SJCRH30 (cell line): Measurements from ENCODE around the gene AKR1C2. TPM values are rescaled to one million over a fixed set of nuclear protein-coding genes. Genes with fewer than 3 reads are reported as not detected.
"Not testable (repeated sequence)": the region's sequence is repeated elsewhere in the genome, so short reads cannot be mapped to it uniquely, and the experiment has no call there.

Experiments
- DNase-seq, 2 experiments: peaks; one replicate each; pipeline ENCODE4 v3.0.0-alpha.2; 2015 to 2020
- H3K27ac ChIP-seq: fragments of 250-450 bp; sonication (Bioruptor Pico); 2 replicates; pipeline ENCODE4 v1.5.1; 2020; ENCODE audit warnings: mild to moderate bottlenecking, moderate library complexity
- H3K27me3 ChIP-seq: fragments of 250-450 bp; sonication (Bioruptor Pico); 2 replicates; pipeline ENCODE4 v1.5.1; 2020; ENCODE audit warnings: mild to moderate bottlenecking, moderate library complexity
- H3K36me3 ChIP-seq: fragments of 250-450 bp; sonication (Bioruptor Pico); 2 replicates; pipeline ENCODE4 v1.5.1; 2020; ENCODE audit warnings: mild to moderate bottlenecking, moderate library complexity
- H3K4me1 ChIP-seq: fragments of 250-450 bp; sonication (Bioruptor Pico); 2 replicates; pipeline ENCODE4 v1.5.1; 2020; ENCODE audit warnings: mild to moderate bottlenecking, moderate library complexity
- H3K4me3 ChIP-seq: fragments of 250-450 bp; sonication (Bioruptor Pico); 2 replicates; pipeline ENCODE4 v1.5.1; 2020; ENCODE audit warnings: mild to moderate bottlenecking, moderate library complexity
- H3K9me3 ChIP-seq: fragments of 250-450 bp; sonication (Bioruptor Pico); replicated peaks from 2 replicates; pipeline ENCODE4 v1.5.1; 2020; ENCODE audit warnings: mild to moderate bottlenecking, moderate library complexity
- total RNA-seq: library from RNA; depleted of rRNA; stranded (reverse); fragments of >200 nt; shearing (Covaris generic); gene quantifications from 2 replicates; pipeline ENCODE4 v1.2.3, GENCODE V29; 2014

The AKR1C2 gene
- total RNA-seq, 1 experiment from 2014 or later, result 3.0 TPM

DNA sequence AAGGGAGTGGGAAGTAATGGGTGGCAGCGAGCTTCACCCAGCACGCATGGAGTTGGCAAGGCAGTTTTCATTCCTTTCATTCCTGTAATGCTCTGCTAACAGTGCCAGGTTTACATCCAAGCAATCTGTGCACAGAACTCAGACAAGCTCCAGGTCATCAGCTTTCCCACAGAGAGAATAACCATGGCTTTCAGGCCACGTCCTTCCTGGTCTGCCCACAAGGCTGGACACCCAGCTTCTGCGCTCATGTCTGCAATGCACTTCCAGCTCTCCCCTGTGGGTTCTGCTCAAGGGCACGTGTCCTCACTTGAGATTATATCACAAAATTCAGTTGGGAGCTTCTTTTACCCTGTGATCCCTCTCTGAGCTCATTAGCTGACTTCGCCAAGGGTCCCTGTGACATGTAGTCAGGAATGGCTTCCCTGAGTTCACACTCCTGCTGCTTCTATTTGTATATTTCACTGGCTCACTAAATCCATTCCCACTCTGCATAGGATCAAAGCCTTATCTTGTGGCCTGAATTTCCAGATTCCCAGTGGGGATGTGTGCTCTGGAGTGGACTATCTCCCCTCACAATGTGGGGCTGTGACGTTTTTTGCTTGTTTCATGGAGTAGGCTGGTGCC, 18.6 kb downstream of the AKR1C2 start:
- Histone ChIP-seq H3K4me1 (no peaks in the 10 kb centered on the region), H3K27me3 (no peaks in the 10 kb centered on the region), H3K27ac (no peak overlapping the region), H3K9me3 (no peaks in the 10 kb centered on the region), H3K4me3 (no peak overlapping the region), H3K36me3 (no peaks in the 10 kb centered on the region)
- DNase-seq, result no peak

DNA sequence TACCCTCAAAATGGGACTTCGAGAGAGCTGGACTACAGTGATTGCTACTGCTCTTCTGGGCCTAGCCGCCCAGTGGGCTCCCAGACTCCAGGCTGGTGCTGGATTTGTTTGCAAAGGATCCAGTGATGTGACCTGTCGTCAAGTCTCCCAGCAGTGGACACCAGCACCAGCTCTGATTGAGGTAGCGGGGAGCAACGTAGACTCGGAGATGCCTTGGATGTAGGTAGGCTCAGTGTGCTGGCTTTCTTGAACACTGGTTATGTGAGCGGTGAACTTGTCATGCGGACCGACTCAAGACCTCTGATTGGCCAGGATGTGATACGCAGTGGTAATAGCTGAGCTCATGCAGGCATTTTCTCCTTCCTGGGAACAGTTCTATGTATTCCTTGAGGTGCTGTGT, 19.4 kb downstream of the AKR1C2 start:
- no peak overlapping the region for H3K4me3 ChIP-seq
- H3K27me3 ChIP-seq, result no peaks in the 10 kb centered on the region
- no peak for DNase-seq
- no peaks in the 10 kb centered on the region for H3K36me3 ChIP-seq
- no peak overlapping the region for H3K27ac ChIP-seq
- no peaks in the 10 kb centered on the region for H3K4me1 ChIP-seq
- H3K9me3 ChIP-seq, result no peaks in the 10 kb centered on the region

GRCh38 chr10:4983615-4984216, 19.9 kb downstream of the AKR1C2 start:
- no peaks in the 10 kb centered on the region for H3K9me3 ChIP-seq
- DNase-seq, result no peak
- H3K27ac ChIP-seq, result no peak overlapping the region
- H3K27me3 ChIP-seq, result no peaks in the 10 kb centered on the region
- no peaks in the 10 kb centered on the region for H3K4me1 ChIP-seq
- H3K4me3 ChIP-seq, result no peak overlapping the region
- no peaks in the 10 kb centered on the region for H3K36me3 ChIP-seq

GRCh38 chr10:4982764-4983226, 20.9 kb downstream of the AKR1C2 start:
- Histone ChIP-seq H3K4me3 (no peak overlapping the region), H3K4me1 (no peaks in the 10 kb centered on the region), H3K9me3 (no peaks in the 10 kb centered on the region), H3K27ac (no peak overlapping the region), H3K36me3 (no peaks in the 10 kb centered on the region), H3K27me3 (no peaks in the 10 kb centered on the region)
- no peak for DNase-seq

DNA sequence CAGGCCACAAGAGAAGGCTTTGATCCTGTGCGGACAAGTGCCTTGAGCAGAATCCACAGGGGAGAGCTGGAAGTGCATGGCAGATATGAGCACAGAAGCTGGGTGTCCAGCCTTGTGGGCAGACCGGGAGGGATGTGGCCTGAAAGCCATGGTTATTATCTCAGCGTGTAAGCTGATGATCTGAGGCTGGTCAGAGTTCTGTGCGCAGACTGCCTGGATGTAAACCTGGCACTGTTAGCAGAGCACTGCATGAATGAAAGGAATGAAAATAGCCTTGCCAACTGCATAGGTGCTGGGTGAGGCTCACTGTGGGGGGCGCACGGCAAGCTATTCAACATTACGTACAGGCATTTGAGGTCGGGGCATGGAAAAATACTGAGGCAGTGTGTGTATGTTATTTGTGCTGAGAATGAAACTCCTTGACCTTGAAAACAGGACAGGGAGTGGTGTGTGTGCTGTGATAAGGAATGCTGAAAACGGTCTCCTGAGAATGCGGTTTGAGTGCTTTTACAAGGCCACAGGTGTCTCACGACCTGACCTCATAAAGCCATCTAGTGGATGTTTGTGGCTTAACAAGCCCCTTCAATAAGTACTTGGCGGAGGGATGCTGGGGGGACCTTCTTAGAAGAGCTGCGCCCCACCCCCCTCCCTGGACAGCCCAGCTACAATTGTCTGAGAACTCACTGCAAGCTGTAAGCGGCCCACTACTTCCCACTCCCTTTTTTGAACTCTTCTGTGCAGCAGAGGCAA, 21.8 kb downstream of the AKR1C2 start:
- Histone ChIP-seq H3K27ac (no peak overlapping the region), H3K4me1 (no peaks in the 10 kb centered on the region), H3K36me3 (no peaks in the 10 kb centered on the region), H3K27me3 (no peaks in the 10 kb centered on the region), H3K9me3 (no peaks in the 10 kb centered on the region), H3K4me3 (no peak overlapping the region)
- DNase-seq, result peak; percentile 25 to 57

- no peak for DNase-seq
- Histone ChIP-seq H3K4me3 (no peak overlapping the region), H3K9me3 (no peaks in the 10 kb centered on the region), H3K27ac (no peak overlapping the region), H3K4me1 (no peaks in the 10 kb centered on the region), H3K27me3 (no peaks in the 10 kb centered on the region), H3K36me3 (no peaks in the 10 kb centered on the region)
Measured at GRCh38 chr10:4980793-4981192, 22.9 kb downstream of the AKR1C2 start.

DNA sequence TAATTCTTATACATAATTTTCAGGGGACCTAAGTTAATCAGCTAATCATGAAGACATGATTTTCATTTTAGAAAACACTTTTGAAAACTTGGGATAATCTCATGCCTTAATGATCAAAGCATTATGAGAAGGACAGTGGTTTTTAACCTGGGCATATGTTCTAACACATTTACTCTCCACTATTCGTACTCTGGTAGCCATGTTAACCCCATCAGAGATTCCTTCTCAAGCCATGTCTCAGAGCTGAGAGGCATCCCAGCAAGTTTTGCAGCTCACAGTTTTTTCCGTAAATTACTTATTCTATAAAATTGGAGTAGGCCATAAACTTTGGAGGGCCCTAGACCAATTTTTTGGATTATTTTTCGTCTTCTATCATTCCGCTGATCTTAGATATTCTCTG, 24.8 kb downstream of the AKR1C2 start:
- Histone ChIP-seq H3K36me3 (no peaks in the 10 kb centered on the region), H3K27ac (no peak overlapping the region), H3K4me3 (no peak overlapping the region), H3K4me1 (no peaks in the 10 kb centered on the region), H3K27me3 (no peaks in the 10 kb centered on the region), H3K9me3 (no peaks in the 10 kb centered on the region)
- DNase-seq, result no peak

- no peaks in the 10 kb centered on the region for H3K36me3 ChIP-seq
- no peaks in the 10 kb centered on the region for H3K9me3 ChIP-seq
- no peaks in the 10 kb centered on the region for H3K4me1 ChIP-seq
- no peak for DNase-seq
- H3K27ac ChIP-seq, result no peak overlapping the region
- H3K4me3 ChIP-seq, result no peak overlapping the region
- H3K27me3 ChIP-seq, result no peaks in the 10 kb centered on the region
Measured at GRCh38 chr10:4977025-4977424, 26.6 kb downstream of the AKR1C2 start.

DNA sequence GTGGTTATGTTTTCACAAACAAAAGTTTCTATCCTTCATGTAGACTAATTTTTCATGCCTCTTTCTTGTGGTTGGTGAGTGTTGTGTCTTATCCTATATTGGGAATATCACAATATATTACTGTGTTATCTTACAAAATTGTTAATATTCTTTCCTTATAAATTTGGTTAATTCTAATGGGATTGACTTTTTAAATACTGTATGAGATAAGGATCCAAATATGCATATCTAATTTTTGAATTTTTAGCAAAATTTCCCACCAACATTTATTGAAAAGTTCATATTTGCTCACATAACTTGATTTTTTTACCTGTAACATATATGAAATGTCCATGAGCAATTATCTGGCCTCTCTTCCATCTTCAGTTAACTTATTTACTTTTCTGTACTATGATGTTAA, 29.3 kb downstream of the AKR1C2 start:
- H3K27me3 ChIP-seq, H3K36me3 ChIP-seq, H3K4me3 ChIP-seq, H3K4me1 ChIP-seq, H3K9me3 ChIP-seq, H3K27ac ChIP-seq, DNase-seq: not testable (repeated sequence)

GRCh38 chr10:4973294-4973693, 30.4 kb downstream of the AKR1C2 start:
- H3K9me3 ChIP-seq, H3K27ac ChIP-seq, H3K4me3 ChIP-seq, H3K27me3 ChIP-seq, H3K36me3 ChIP-seq, H3K4me1 ChIP-seq, DNase-seq: not testable (repeated sequence)

- not testable (repeated sequence) for H3K9me3 ChIP-seq, H3K36me3 ChIP-seq, H3K4me3 ChIP-seq, DNase-seq, H3K4me1 ChIP-seq, H3K27me3 ChIP-seq, H3K27ac ChIP-seq
Measured at GRCh38 chr10:4972369-4973142, 31.1 kb downstream of the AKR1C2 start.

GRCh38 chr10:4970362-4970761, 33.3 kb downstream of the AKR1C2 start:
- not testable (repeated sequence) for H3K4me3 ChIP-seq, H3K4me1 ChIP-seq, H3K36me3 ChIP-seq, H3K27ac ChIP-seq, H3K27me3 ChIP-seq, DNase-seq, H3K9me3 ChIP-seq

GRCh38 chr10:4969289-4969688, 34.4 kb downstream of the AKR1C2 start:
- H3K27ac ChIP-seq, H3K4me3 ChIP-seq, H3K4me1 ChIP-seq, H3K9me3 ChIP-seq, H3K36me3 ChIP-seq, DNase-seq, H3K27me3 ChIP-seq: not testable (repeated sequence)

DNA sequence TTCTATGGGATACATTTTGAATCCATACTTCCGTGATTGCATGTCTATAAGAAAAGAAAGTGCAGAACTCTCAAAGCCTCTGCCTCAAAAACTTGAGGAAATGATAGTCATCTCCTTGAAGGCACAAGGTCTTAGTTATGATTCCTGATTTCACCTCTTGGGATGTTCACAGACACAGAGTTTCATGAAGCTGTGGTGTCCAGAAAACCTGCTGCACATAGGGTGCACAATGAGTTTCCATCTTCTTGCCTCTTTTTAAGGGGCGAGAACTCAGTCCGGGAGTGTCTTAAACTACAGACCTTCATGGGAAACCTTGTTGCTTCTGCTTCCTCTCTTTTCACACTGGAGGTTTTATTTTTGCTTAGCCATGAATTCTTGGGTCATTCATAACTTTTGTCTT, 36.5 kb downstream of the AKR1C2 start:
- not testable (repeated sequence) for DNase-seq, H3K4me1 ChIP-seq, H3K4me3 ChIP-seq, H3K27me3 ChIP-seq, H3K36me3 ChIP-seq, H3K27ac ChIP-seq, H3K9me3 ChIP-seq

GRCh38 chr10:4965763-4966162, 37.9 kb downstream of the AKR1C2 start:
- H3K4me3 ChIP-seq, DNase-seq: not testable (repeated sequence)

More at GRCh38 chr10:4965763-4966162, 37.9 kb downstream of the AKR1C2 start:
- H3K9me3 ChIP-seq, H3K27ac ChIP-seq, H3K27me3 ChIP-seq, H3K4me1 ChIP-seq, H3K36me3 ChIP-seq: not testable (repeated sequence)
